Astrocyte (in vitro differentiated cells and primary cell): ENCODE results near the gene UBE2G1. TPM values are rescaled to one million over a fixed set of nuclear protein-coding genes. Genes with fewer than 3 reads are reported as not detected.
A peak's percentile ranks its signal among the peaks of the same experiment; 100 is the strongest.

Source experiments
- DNase-seq: peaks from one replicate; pipeline ENCODE4 v3.0.0-alpha.2; 2010; ENCODE audit warnings: low read depth
- FAIRE-seq: peaks from 2 replicates; lab custom pipeline; 2011; peaks lifted over from hg19 to GRCh38; lab: Jason Lieb, UNC
- H2AFZ ChIP-seq: 2 replicates; pipeline ENCODE4 v1.6.0; 2012; ENCODE audit warnings: low read depth, low read length, inconsistent platforms
- H3K27ac ChIP-seq: 2 replicates; pipeline ENCODE4 v1.5.1; 2011; ENCODE audit warnings: low read depth, low read length, inconsistent platforms
- H3K27me3 ChIP-seq: 2 replicates; pipeline ENCODE4 v1.6.0; 2011; ENCODE audit warnings: low read length, inconsistent platforms; ENCODE audit not compliant: insufficient read depth
- H3K36me3 ChIP-seq: 2 replicates; pipeline ENCODE4 v1.5.1; 2011; ENCODE audit warnings: low read length, inconsistent platforms; ENCODE audit not compliant: insufficient read depth
- H3K4me1 ChIP-seq: 2 replicates; pipeline ENCODE4 v1.5.1; 2011; ENCODE audit warnings: low read length, inconsistent platforms; ENCODE audit not compliant: insufficient read depth
- H3K4me2 ChIP-seq: 2 replicates; pipeline ENCODE4 v1.6.0; 2012; ENCODE audit warnings: low read length, inconsistent platforms
- H3K4me3 ChIP-seq: 2 replicates; pipeline ENCODE4 v1.5.1; 2011; ENCODE audit warnings: low read depth, mild to moderate bottlenecking, low read length, inconsistent platforms; ENCODE audit not compliant: insufficient read depth
- H3K79me2 ChIP-seq: 2 replicates; pipeline ENCODE4 v1.6.0; 2012; ENCODE audit warnings: mild to moderate bottlenecking, low read length, inconsistent platforms; ENCODE audit not compliant: insufficient read depth
- H3K9ac ChIP-seq: 2 replicates; pipeline ENCODE4 v1.6.0; 2012; ENCODE audit warnings: mild to moderate bottlenecking, low read length, inconsistent platforms
- H3K9me3 ChIP-seq: 2 replicates; pipeline ENCODE4 v1.5.1; 2012; ENCODE audit warnings: low read depth, mild to moderate bottlenecking, low read length, inconsistent platforms; ENCODE audit not compliant: insufficient read depth
- H4K20me1 ChIP-seq: 2 replicates; pipeline ENCODE4 v1.6.0; 2012; ENCODE audit warnings: low read length, inconsistent platforms; ENCODE audit not compliant: insufficient read depth
- H3K27ac Mint-ChIP-seq: one replicate; pipeline ENCODE4 v1.8.0; 2021; ENCODE audit warnings: mild to moderate bottlenecking, mixed read lengths; ENCODE audit not compliant: unreplicated experiment
- H3K27me3 Mint-ChIP-seq: one replicate; pipeline ENCODE4 v1.8.0; 2021; ENCODE audit warnings: low read depth, mixed read lengths; ENCODE audit not compliant: unreplicated experiment
- H3K36me3 Mint-ChIP-seq: one replicate; pipeline ENCODE4 v1.8.0; 2021; ENCODE audit warnings: low read depth, mixed read lengths; ENCODE audit not compliant: unreplicated experiment
- H3K4me1 Mint-ChIP-seq: one replicate; pipeline ENCODE4 v1.8.0; 2021; ENCODE audit warnings: low read depth, mixed read lengths; ENCODE audit not compliant: unreplicated experiment
- H3K4me3 Mint-ChIP-seq: one replicate; pipeline ENCODE4 v1.8.0; 2021; ENCODE audit warnings: mild to moderate bottlenecking, moderate library complexity, mixed read lengths; ENCODE audit not compliant: unreplicated experiment
- H3K9me3 Mint-ChIP-seq: one replicate; pipeline ENCODE4 v1.8.0; 2021; ENCODE audit warnings: mild to moderate bottlenecking, mixed read lengths; ENCODE audit not compliant: unreplicated experiment
- EZH2 ChIP-seq: IDR thresholded peaks from 2 replicates; pipeline ENCODE4 v1.6.1; 2012; ENCODE audit warnings: mild to moderate bottlenecking, low read length, inconsistent platforms; ENCODE audit not compliant: insufficient read depth
- total RNA-seq: library from RNA; stranded (reverse); gene quantifications from 2 replicates; pipeline ENCODE4 v1.2.1, GENCODE V29; 2021
- TF ChIP-seq, protein P1 (sequence below): IDR thresholded peaks from 2 replicates; pipeline ENCODE4 v1.5.1; 2011; ENCODE audit warnings: low read depth, mild to moderate bottlenecking, inconsistent platforms, low read length, moderate library complexity; ENCODE audit not compliant: insufficient read depth

The UBE2G1 gene
- total RNA-seq, 1 donor from 2014 or later = 123 TPM

DNA sequence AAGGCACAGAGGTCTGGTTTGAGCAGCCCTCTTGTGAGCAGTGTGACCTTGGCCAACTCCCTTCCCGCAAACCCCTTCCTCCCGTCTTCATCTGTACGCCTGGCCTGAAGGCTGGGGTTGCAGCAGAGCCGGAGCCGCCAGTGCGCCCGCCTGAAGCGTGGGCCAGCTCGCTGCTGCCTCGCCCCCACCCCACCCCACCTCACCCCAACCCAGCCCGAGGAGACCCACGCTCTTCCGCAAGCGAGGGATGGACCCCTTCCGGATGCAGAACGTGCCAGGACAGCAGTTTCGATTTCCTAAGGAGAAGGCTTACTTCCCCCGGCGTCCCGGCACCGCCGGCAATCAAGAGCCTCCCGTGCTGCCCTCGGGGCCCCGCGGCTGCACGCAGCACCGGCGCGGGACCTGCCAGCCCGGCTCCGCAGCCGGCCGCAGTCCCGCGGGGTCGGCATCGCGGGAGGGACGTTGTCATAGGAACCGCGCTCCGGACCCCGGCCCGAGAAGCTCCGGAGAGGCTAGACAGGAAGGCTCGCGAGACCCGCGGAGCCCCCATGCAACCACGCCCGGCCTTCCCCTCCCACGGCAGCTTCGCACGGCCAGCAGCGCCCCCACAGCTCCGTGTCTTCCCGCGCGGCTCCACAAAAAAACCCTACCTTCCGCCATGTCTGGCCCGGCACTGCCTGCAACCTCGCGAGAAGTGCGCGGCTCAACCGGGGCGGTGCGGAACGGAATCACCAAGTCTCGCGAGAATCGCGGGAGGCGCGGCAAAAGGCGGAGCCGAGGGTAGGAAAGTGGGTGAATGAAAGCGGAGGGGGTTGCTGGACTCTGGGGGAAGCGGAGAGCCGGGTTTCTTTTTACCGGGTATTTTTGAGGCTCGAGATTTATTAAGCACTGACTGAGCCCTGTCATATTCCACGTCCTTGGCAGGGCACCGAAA is 102.9 kb downstream of the UBE2G1 start, which contains the start of gene ANKFY1:
ANKFY1 (minus strand) TSS at position 698 of the 934 bp plus-strand sequence; CDS start at position 660, 38 bp downstream.
- Histone ChIP-seq H3K9me3 (peaks cover 7% of the 10 kb centered on the region), H4K20me1 (peaks cover 40% of the 10 kb centered on the region), H3K27ac (peak within 1 kb of the TSS; percentile 88), H3K36me3 (peaks cover 5% of the 10 kb centered on the region), H3K79me2 (peaks cover 56% of the 10 kb centered on the region), H3K9ac (peak within 1 kb of the TSS; percentile 97), H2AFZ (peak within 1 kb of the TSS; percentile 94), H3K4me2 (peak within 1 kb of the TSS; percentile 90), H3K27me3 (no peaks in the 10 kb centered on the region), H3K4me3 (peak within 1 kb of the TSS; percentile 86), H3K4me1 (peaks cover 10% of the 10 kb centered on the region)
- TF ChIP-seq, protein P1, sequence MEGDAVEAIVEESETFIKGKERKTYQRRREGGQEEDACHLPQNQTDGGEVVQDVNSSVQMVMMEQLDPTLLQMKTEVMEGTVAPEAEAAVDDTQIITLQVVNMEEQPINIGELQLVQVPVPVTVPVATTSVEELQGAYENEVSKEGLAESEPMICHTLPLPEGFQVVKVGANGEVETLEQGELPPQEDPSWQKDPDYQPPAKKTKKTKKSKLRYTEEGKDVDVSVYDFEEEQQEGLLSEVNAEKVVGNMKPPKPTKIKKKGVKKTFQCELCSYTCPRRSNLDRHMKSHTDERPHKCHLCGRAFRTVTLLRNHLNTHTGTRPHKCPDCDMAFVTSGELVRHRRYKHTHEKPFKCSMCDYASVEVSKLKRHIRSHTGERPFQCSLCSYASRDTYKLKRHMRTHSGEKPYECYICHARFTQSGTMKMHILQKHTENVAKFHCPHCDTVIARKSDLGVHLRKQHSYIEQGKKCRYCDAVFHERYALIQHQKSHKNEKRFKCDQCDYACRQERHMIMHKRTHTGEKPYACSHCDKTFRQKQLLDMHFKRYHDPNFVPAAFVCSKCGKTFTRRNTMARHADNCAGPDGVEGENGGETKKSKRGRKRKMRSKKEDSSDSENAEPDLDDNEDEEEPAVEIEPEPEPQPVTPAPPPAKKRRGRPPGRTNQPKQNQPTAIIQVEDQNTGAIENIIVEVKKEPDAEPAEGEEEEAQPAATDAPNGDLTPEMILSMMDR = no peak
- TF ChIP-seq EZH2 = no peak
- peaks cover 12% of the 10 kb centered on the region for H3K9me3 Mint-ChIP-seq
- no peak for FAIRE-seq
- H3K36me3 Mint-ChIP-seq = peaks cover 20% of the 10 kb centered on the region
- peak within 1 kb of the TSS; percentile 89 for H3K4me3 Mint-ChIP-seq
- peak; percentile 80 for DNase-seq
- H3K27me3 Mint-ChIP-seq = no peaks in the 10 kb centered on the region
- H3K27ac Mint-ChIP-seq = peak within 1 kb of the TSS; percentile 87
- peaks cover 20% of the 10 kb centered on the region for H3K4me1 Mint-ChIP-seq

DNA sequence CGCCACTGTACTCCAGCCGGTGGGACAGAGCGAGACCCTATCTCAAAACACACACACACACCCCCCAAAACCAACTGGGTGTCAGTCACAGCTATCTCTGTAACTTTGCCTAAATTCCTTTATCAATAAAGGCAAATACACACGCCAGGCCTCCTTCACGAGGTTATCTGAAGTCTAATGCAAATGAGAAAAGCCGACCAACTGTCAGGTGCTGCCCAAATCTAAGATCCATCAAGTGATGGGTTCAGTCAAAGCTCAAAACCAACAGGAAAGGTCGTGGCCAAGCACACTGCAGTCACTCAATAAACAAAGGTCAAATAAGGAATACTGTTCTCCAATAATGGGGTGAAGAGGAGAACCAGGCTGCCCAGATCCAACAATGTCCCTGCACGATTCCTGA is 103.8 kb downstream of the UBE2G1 start:
- Histone ChIP-seq H4K20me1 (peaks cover 44% of the 10 kb centered on the region), H3K4me2 (peak overlapping the region; percentile 90), H3K27ac (peak overlapping the region; percentile 88), H3K27me3 (no peaks in the 10 kb centered on the region), H3K9ac (peak overlapping the region; percentile 97), H3K79me2 (peaks cover 63% of the 10 kb centered on the region), H3K36me3 (peaks cover 4% of the 10 kb centered on the region), H2AFZ (no peak overlapping the region), H3K4me1 (peaks cover 10% of the 10 kb centered on the region), H3K4me3 (peak overlapping the region; percentile 86), H3K9me3 (peaks cover 7% of the 10 kb centered on the region)
- Mint-ChIP-seq H3K27ac (peak overlapping the region; percentile 83), H3K4me3 (peak overlapping the region; percentile 89), H3K27me3 (no peaks in the 10 kb centered on the region), H3K4me1 (peaks cover 20% of the 10 kb centered on the region), H3K36me3 (peaks cover 20% of the 10 kb centered on the region), H3K9me3 (peaks cover 13% of the 10 kb centered on the region)
- TF ChIP-seq, protein P1 = no peak
- TF ChIP-seq EZH2 = no peak
- FAIRE-seq (no peak), DNase-seq (no peak)
